GM18870 (cell line): ENCODE data around the gene CD9.
"Not testable (repeated sequence)": the region's sequence is repeated elsewhere in the genome, so short reads cannot be mapped to it uniquely, and the experiment has no call there.

ENCODE experiments used
- ATAC-seq: cut with Tn5 transposase; IDR thresholded peaks from one replicate; pipeline ENCODE4 v1.9.1; 2021; ENCODE audit warnings: moderate library complexity; ENCODE audit not compliant: unreplicated experiment

The CD9 gene

GRCh38 chr12:6200256-6201212, at the start of gene CD9:
Gene CD9, plus strand, starts transcription at chr12:6200400. Its CDS starts 100 bp downstream, at chr12:6200500.
- no peak for ATAC-seq

GRCh38 chr12:6154730-6155459, 45.3 kb upstream of the CD9 start:
- ATAC-seq: no peak

GRCh38 chr12:6157482-6157881, 42.7 kb upstream of the CD9 start:
- no peak for ATAC-seq

- ATAC-seq: no peak
These were observed 41.9 kb upstream of the CD9 start for GRCh38 chr12:6158255-6158654.

GRCh38 chr12:6158749-6159148, 41.5 kb upstream of the CD9 start:
- ATAC-seq: no peak

GRCh38 chr12:6159166-6160011, 40.8 kb upstream of the CD9 start:
- not testable (repeated sequence) for ATAC-seq

- not testable (repeated sequence) for ATAC-seq
These were observed 40.1 kb upstream of the CD9 start for GRCh38 chr12:6160049-6160649.

- no peak for ATAC-seq
These were observed 38.9 kb upstream of the CD9 start for GRCh38 chr12:6161124-6161882.

GRCh38 chr12:6163416-6164060, 36.7 kb upstream of the CD9 start:
- no peak for ATAC-seq

- ATAC-seq: no peak
These were observed 34.8 kb upstream of the CD9 start for GRCh38 chr12:6165395-6165794.

- no peak for ATAC-seq
These were observed 33.4 kb upstream of the CD9 start for GRCh38 chr12:6166808-6167207.

GRCh38 chr12:6167327-6168280, 32.6 kb upstream of the CD9 start:
- peak; percentile 84 for ATAC-seq

- ATAC-seq: no peak
These were observed 28.7 kb upstream of the CD9 start for GRCh38 chr12:6171409-6172015.

GRCh38 chr12:6172086-6172485, 28.1 kb upstream of the CD9 start:
- ATAC-seq: no peak

GRCh38 chr12:6172862-6173261, 27.3 kb upstream of the CD9 start:
- ATAC-seq: no peak

GRCh38 chr12:6177642-6178358, 22.4 kb upstream of the CD9 start:
- no peak for ATAC-seq
